Hepatocyte (in vitro differentiated cells): ENCODE results near the gene MUC5B. TPM values are rescaled to one million over a fixed set of nuclear protein-coding genes. Genes with fewer than 3 reads are reported as not detected.
"Not testable (repeated sequence)": the region's sequence is repeated elsewhere in the genome, so short reads cannot be mapped to it uniquely, and the experiment has no call there.

Experiments
- DNase-seq: peaks from one replicate; pipeline ENCODE4 v3.0.0-alpha.2; 2016; ENCODE audit warnings: low spot score
- H2AFZ ChIP-seq: fragments of 200-600 bp; sonication (generic); 2 replicates; pipeline ENCODE4 v1.6.0; 2016; ENCODE audit warnings: antibody characterized with exemption, mild to moderate bottlenecking
- H3K27ac ChIP-seq: fragments of 200-600 bp; sonication (generic); 2 replicates; pipeline ENCODE4 v1.5.1; 2016; ENCODE audit warnings: mild to moderate bottlenecking
- H3K27me3 ChIP-seq: fragments of 200-600 bp; sonication (generic); 2 replicates; pipeline ENCODE4 v1.6.1; 2016
- H3K36me3 ChIP-seq: fragments of 200-600 bp; sonication (generic); replicated peaks from 2 replicates; pipeline ENCODE4 v1.5.1; 2016; ENCODE audit warnings: low read depth; ENCODE audit not compliant: insufficient read depth
- H3K4me1 ChIP-seq: fragments of 200-600 bp; sonication (generic); 2 replicates; pipeline ENCODE4 v1.5.1; 2016; ENCODE audit warnings: mild to moderate bottlenecking, moderate library complexity; ENCODE audit not compliant: insufficient read depth
- H3K4me2 ChIP-seq: fragments of 200-600 bp; sonication (generic); 2 replicates; pipeline ENCODE4 v1.6.0; 2016
- H3K4me3 ChIP-seq: fragments of 200-600 bp; sonication (generic); 2 replicates; pipeline ENCODE4 v1.5.1; 2016; ENCODE audit warnings: mild to moderate bottlenecking
- H3K79me2 ChIP-seq: fragments of 200-600 bp; sonication (generic); 2 replicates; pipeline ENCODE4 v1.6.0; 2017; ENCODE audit warnings: mild to moderate bottlenecking
- H3K9me2 ChIP-seq: fragments of 200-600 bp; sonication (generic); replicated peaks from 2 replicates; pipeline ENCODE4 v1.6.0; 2017; ENCODE audit warnings: mild to moderate bottlenecking; ENCODE audit not compliant: insufficient read depth
- H3K9me3 ChIP-seq: fragments of 200-600 bp; sonication (generic); 2 replicates; pipeline ENCODE4 v1.5.1; 2016; ENCODE audit warnings: low read depth, mild to moderate bottlenecking
- H4K20me1 ChIP-seq: fragments of 200-600 bp; sonication (generic); 2 replicates; pipeline ENCODE4 v1.6.0; 2016; ENCODE audit warnings: mild to moderate bottlenecking; ENCODE audit not compliant: insufficient read depth, poor library complexity, severe bottlenecking
- EZH2 ChIP-seq: fragments of 200-600 bp; sonication (generic); IDR thresholded peaks from 2 replicates; pipeline ENCODE4 v1.6.1; 2016; ENCODE audit warnings: antibody characterized with exemption, mild to moderate bottlenecking, borderline replicate concordance
- EZH2phosphoT487 ChIP-seq: fragments of 200-600 bp; sonication (generic); IDR thresholded peaks from one replicate; pipeline ENCODE4 v1.6.1; 2018; ENCODE audit warnings: antibody characterized with exemption, mild to moderate bottlenecking, low read depth, moderate library complexity; ENCODE audit not compliant: unreplicated experiment, severe bottlenecking
- WGBS: methylation state at CpG from one replicate; pipeline ENCODE4 v1.1.6; 2016; ENCODE audit warnings: low lambda C conversion rate; ENCODE audit errors: missing lambda C conversion rate; 5-methylcytosine and 5-hydroxymethylcytosine counted together
- polyA plus RNA-seq: library from polyadenylated mRNA; unstranded; fragments of >200 nt; fragmentation: Nextera tagmentation; extraction: Ambion mirVana; gene quantifications from 2 replicates; pipeline ENCODE4 v1.2.1, GENCODE V29; 2016
- total RNA-seq: library from RNA; depleted of rRNA; stranded (reverse); fragments of >200 nt; gene quantifications from 2 replicates; pipeline ENCODE4 v1.2.3, GENCODE V29; 2014
- TF ChIP-seq, protein P1 (sequence below): fragments of 200-600 bp; sonication (generic); IDR thresholded peaks from 2 replicates; pipeline ENCODE4 v1.5.1; 2016; ENCODE audit warnings: antibody characterized with exemption, mild to moderate bottlenecking; ENCODE audit not compliant: poor library complexity

The MUC5B gene
- total and polyA plus RNA-seq, 2 experiments from 2014 or later = 0.07 to 0.15 TPM

DNA sequence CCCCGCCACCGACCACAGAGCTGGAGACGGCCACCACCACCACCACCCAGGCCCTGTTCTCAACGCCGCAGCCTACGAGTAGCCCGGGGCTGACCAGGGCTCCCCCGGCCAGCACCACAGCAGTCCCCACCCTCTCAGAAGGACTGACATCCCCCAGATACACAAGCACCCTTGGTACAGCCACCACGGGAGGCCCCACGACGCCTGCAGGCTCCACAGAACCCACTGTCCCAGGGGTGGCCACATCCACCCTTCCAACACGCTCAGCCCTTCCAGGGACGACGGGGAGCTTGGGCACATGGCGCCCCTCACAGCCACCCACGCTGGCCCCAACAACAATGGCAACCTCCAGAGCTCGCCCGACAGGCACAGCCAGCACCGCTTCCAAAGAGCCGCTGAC lies 18.8 kb downstream of the MUC5B start:
- no peaks in the 10 kb centered on the region for H3K4me1 ChIP-seq
- no peak for DNase-seq
- H2AFZ ChIP-seq = no peak overlapping the region
- TF ChIP-seq, protein P1, sequence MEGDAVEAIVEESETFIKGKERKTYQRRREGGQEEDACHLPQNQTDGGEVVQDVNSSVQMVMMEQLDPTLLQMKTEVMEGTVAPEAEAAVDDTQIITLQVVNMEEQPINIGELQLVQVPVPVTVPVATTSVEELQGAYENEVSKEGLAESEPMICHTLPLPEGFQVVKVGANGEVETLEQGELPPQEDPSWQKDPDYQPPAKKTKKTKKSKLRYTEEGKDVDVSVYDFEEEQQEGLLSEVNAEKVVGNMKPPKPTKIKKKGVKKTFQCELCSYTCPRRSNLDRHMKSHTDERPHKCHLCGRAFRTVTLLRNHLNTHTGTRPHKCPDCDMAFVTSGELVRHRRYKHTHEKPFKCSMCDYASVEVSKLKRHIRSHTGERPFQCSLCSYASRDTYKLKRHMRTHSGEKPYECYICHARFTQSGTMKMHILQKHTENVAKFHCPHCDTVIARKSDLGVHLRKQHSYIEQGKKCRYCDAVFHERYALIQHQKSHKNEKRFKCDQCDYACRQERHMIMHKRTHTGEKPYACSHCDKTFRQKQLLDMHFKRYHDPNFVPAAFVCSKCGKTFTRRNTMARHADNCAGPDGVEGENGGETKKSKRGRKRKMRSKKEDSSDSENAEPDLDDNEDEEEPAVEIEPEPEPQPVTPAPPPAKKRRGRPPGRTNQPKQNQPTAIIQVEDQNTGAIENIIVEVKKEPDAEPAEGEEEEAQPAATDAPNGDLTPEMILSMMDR = no peak
- TF ChIP-seq EZH2 (no peak), EZH2phosphoT487 (no peak)
- H3K9me2 ChIP-seq = no peaks in the 10 kb centered on the region
- no peak overlapping the region for H3K4me2 ChIP-seq
- no peaks in the 10 kb centered on the region for H3K36me3 ChIP-seq
- 96% methylated on average over 20 of the region's 20 CpGs for WGBS
- no peaks in the 10 kb centered on the region for H3K79me2 ChIP-seq
- H3K4me3 ChIP-seq = no peak overlapping the region
- H3K27ac ChIP-seq = no peak overlapping the region
- H4K20me1 ChIP-seq = no peaks in the 10 kb centered on the region
- no peaks in the 10 kb centered on the region for H3K27me3 ChIP-seq
- no peaks in the 10 kb centered on the region for H3K9me3 ChIP-seq

DNA sequence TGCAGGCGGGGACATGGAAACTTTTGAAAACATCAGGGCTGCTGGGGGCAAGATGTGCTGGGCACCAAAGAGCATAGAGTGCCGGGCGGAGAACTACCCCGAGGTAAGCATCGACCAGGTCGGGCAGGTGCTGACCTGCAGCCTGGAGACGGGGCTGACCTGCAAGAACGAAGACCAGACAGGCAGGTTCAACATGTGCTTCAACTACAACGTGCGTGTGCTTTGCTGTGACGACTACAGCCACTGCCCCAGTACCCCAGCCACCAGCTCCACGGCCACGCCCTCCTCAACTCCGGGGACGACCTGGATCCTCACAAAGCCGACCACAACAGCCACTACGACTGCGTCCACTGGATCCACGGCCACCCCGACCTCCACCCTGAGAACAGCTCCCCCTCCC lies 19.4 kb downstream of the MUC5B start:
- H3K27ac ChIP-seq = no peak overlapping the region
- WGBS = 89% methylated on average over 19 of the region's 20 CpGs
- no peaks in the 10 kb centered on the region for H3K4me1 ChIP-seq
- no peaks in the 10 kb centered on the region for H3K79me2 ChIP-seq
- no peaks in the 10 kb centered on the region for H3K36me3 ChIP-seq
- no peaks in the 10 kb centered on the region for H3K9me2 ChIP-seq
- H3K9me3 ChIP-seq = no peaks in the 10 kb centered on the region
- no peak overlapping the region for H3K4me2 ChIP-seq
- DNase-seq = no peak
- no peaks in the 10 kb centered on the region for H3K27me3 ChIP-seq
- H3K4me3 ChIP-seq = no peak overlapping the region
- H4K20me1 ChIP-seq = no peaks in the 10 kb centered on the region
- TF ChIP-seq, protein P1 = no peak
- no peak for TF ChIP-seq EZH2
- no peak for TF ChIP-seq EZH2phosphoT487
- H2AFZ ChIP-seq = no peak overlapping the region

DNA sequence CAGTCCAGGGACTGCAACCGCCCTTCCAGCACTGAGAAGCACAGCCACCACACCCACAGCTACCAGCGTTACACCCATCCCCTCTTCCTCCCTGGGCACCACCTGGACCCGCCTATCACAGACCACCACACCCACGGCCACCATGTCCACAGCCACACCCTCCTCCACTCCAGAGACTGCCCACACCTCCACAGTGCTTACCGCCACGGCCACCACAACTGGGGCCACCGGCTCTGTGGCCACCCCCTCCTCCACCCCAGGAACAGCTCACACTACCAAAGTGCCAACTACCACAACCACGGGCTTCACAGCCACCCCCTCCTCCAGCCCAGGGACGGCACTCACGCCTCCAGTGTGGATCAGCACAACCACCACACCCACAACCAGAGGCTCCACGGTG lies 19.9 kb downstream of the MUC5B start:
- not testable (repeated sequence) for H3K4me2 ChIP-seq, H3K36me3 ChIP-seq, DNase-seq, H3K27me3 ChIP-seq, H3K79me2 ChIP-seq, H3K27ac ChIP-seq, H3K9me3 ChIP-seq, H4K20me1 ChIP-seq, H3K9me2 ChIP-seq, H2AFZ ChIP-seq, H3K4me1 ChIP-seq, H3K4me3 ChIP-seq
- WGBS = 100% methylated on average over 4 of the region's 11 CpGs

DNA sequence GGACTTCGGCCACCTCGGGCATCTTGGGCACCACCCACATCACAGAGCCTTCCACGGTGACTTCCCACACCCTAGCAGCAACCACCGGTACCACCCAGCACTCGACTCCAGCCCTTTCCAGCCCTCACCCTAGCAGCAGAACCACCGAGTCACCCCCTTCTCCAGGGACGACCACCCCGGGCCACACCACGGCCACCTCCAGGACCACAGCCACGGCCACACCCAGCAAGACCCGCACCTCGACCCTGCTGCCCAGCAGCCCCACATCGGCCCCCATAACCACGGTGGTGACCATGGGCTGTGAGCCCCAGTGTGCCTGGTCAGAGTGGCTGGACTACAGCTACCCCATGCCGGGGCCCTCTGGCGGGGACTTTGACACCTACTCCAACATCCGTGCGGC lies 20.7 kb downstream of the MUC5B start:
- not testable (repeated sequence) for H3K9me2 ChIP-seq, H3K27ac ChIP-seq, H2AFZ ChIP-seq, H3K4me1 ChIP-seq, H3K4me2 ChIP-seq, DNase-seq, H3K79me2 ChIP-seq, H3K9me3 ChIP-seq, H3K4me3 ChIP-seq, H3K36me3 ChIP-seq, H4K20me1 ChIP-seq, H3K27me3 ChIP-seq
- WGBS = 96% methylated on average over 9 of the region's 18 CpGs

DNA sequence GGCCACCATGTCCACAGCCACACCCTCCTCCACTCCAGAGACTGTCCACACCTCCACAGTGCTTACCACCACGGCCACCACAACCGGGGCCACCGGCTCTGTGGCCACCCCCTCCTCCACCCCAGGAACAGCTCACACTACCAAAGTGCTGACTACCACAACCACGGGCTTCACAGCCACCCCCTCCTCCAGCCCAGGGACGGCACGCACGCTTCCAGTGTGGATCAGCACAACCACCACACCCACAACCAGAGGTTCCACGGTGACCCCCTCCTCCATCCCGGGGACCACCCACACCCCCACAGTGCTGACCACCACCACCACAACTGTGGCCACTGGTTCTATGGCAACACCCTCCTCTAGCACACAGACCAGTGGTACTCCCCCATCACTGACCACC lies 21.7 kb downstream of the MUC5B start:
- not testable (repeated sequence) for H3K9me2 ChIP-seq, H3K4me3 ChIP-seq, H3K27me3 ChIP-seq

DNA sequence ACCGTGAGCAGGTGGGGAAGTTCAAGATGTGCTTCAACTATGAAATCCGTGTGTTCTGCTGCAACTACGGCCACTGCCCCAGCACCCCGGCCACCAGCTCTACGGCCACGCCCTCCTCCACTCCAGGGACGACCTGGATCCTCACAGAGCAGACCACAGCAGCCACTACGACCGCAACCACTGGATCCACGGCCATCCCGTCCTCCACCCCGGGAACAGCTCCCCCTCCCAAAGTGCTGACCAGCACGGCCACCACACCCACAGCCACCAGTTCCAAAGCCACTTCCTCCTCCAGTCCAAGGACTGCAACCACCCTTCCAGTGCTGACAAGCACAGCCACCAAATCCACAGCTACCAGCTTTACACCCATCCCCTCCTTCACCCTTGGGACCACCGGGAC lies 22.9 kb downstream of the MUC5B start:
- not testable (repeated sequence) for H3K4me1 ChIP-seq, H4K20me1 ChIP-seq, H3K79me2 ChIP-seq, DNase-seq, H3K9me2 ChIP-seq, H3K36me3 ChIP-seq, H3K4me3 ChIP-seq, H2AFZ ChIP-seq, H3K27ac ChIP-seq, H3K27me3 ChIP-seq, H3K4me2 ChIP-seq, H3K9me3 ChIP-seq
- WGBS = 93% methylated on average over 13 of the region's 14 CpGs

More for the DNA sequence above, 21.7 kb downstream of the MUC5B start:
- not testable (repeated sequence) for DNase-seq, H3K4me2 ChIP-seq, H4K20me1 ChIP-seq, H3K79me2 ChIP-seq, H3K36me3 ChIP-seq, H3K9me3 ChIP-seq, H2AFZ ChIP-seq, H3K27ac ChIP-seq, H3K4me1 ChIP-seq
- 94% methylated on average over 7 of the region's 9 CpGs for WGBS

DNA sequence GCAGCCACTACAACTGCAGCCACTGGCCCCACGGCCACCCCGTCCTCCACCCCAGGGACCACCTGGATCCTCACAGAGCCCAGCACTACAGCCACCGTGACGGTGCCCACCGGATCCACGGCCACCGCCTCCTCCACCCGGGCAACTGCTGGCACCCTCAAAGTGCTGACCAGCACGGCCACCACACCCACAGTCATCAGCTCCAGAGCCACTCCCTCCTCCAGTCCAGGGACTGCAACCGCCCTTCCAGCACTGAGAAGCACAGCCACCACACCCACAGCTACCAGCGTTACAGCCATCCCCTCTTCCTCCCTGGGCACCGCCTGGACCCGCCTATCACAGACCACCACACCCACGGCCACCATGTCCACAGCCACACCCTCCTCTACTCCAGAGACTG lies 23.4 kb downstream of the MUC5B start:
- not testable (repeated sequence) for DNase-seq, H3K36me3 ChIP-seq, H3K79me2 ChIP-seq, H3K4me3 ChIP-seq, H3K4me1 ChIP-seq, H3K9me3 ChIP-seq, H2AFZ ChIP-seq, H3K9me2 ChIP-seq, H4K20me1 ChIP-seq, H3K4me2 ChIP-seq, H3K27ac ChIP-seq, H3K27me3 ChIP-seq
- 96% methylated on average over 13 of the region's 14 CpGs for WGBS
